Suprapubic skin (tissue), 4 donors: ENCODE measurements around the gene TMEM203.

Experiments used
- CTCF ChIP-seq, 2 donors: fragments of 200-600 bp in 1 of 2; fragments of 450-650 bp in 1 of 2; sonication (generic) in 1 of 2; IDR thresholded peaks; one replicate each; pipeline ENCODE4 v1.5.1; 2016 to 2019; ENCODE audit warnings: antibody characterized with exemption in 2 of 2, mild to moderate bottlenecking in 1 of 2, moderate library complexity in 1 of 2
- EP300 ChIP-seq: sonication (generic); formaldehyde crosslinking; IDR thresholded peaks from one replicate; pipeline ENCODE4 v1.6.1; 2017; ENCODE audit warnings: antibody characterized with exemption
- POLR2A ChIP-seq, 2 donors: fragments of 450-650 bp; IDR thresholded peaks; one replicate each; pipeline ENCODE4 v1.6.1; 2017; ENCODE audit warnings: antibody characterized with exemption in 2 of 2, mild to moderate bottlenecking in 2 of 2, moderate library complexity in 2 of 2
- POLR2AphosphoS5 ChIP-seq, 3 donors: sonication (generic); formaldehyde crosslinking; IDR thresholded peaks; one replicate each; pipeline ENCODE4 v1.6.1; 2017; ENCODE audit warnings: antibody characterized with exemption in 3 of 3

- TF ChIP-seq POLR2AphosphoS5 (IDR thresholded peaks at IDR 0.05) (no peak), POLR2A (IDR thresholded peaks at IDR 0.05) (no peak), CTCF (IDR thresholded peaks at IDR 0.05) (no peak), EP300 (no peak)
Observed at GRCh38 chr9:137166380-137167229, 38.8 kb downstream of the TMEM203 start.
